ENCODE measurements around the gene GPR4.

Gene GPR4

GRCh38 chr19:45587873-45588272 is 14.1 kb downstream of the GPR4 start:
- H3K4me1 Mint-ChIP-seq (ENCODE audit: low read depth): peaks cover 17% of the 10 kb centered on the region
- DNase-seq (ENCODE audit: low spot score): no peak
- H3K4me3 Mint-ChIP-seq: no peak overlapping the region
- H3K9me3 Mint-ChIP-seq: no peaks in the 10 kb centered on the region
- H3K36me3 Mint-ChIP-seq (ENCODE audit: low read depth): peaks cover 5% of the 10 kb centered on the region
- peaks cover 12% of the 10 kb centered on the region for H3K27me3 Mint-ChIP-seq (ENCODE audit: low read depth)
- no peak overlapping the region for H3K27ac Mint-ChIP-seq

- peaks cover 5% of the 10 kb centered on the region for H3K27me3 Mint-ChIP-seq (ENCODE audit: low read depth)
- H3K4me3 Mint-ChIP-seq: peak overlapping the region; percentile 94
- H3K9me3 Mint-ChIP-seq: no peaks in the 10 kb centered on the region
- peaks cover 10% of the 10 kb centered on the region for H3K36me3 Mint-ChIP-seq (ENCODE audit: low read depth)
- no peak for DNase-seq (ENCODE audit: low spot score)
- H3K27ac Mint-ChIP-seq: peak overlapping the region; percentile 99
- H3K4me1 Mint-ChIP-seq (ENCODE audit: low read depth): peaks cover 14% of the 10 kb centered on the region
These were observed 16.8 kb downstream of the GPR4 start for GRCh38 chr19:45585158-45585577.

GRCh38 chr19:45584332-45585157 is 17.5 kb downstream of the GPR4 start, which contains the start of gene OPA3:
Gene OPA3, minus strand, starts transcription at chr19:45584802. Its CDS starts 38 bp downstream, at chr19:45584764.
- H3K27ac Mint-ChIP-seq: peak within 1 kb of the TSS; percentile 99
- H3K9me3 Mint-ChIP-seq: no peaks in the 10 kb centered on the region
- H3K4me3 Mint-ChIP-seq: peak within 1 kb of the TSS; percentile 94
- H3K4me1 Mint-ChIP-seq (ENCODE audit: low read depth): peaks cover 14% of the 10 kb centered on the region
- peaks cover 1% of the 10 kb centered on the region for H3K27me3 Mint-ChIP-seq (ENCODE audit: low read depth)
- H3K36me3 Mint-ChIP-seq (ENCODE audit: low read depth): peaks cover 10% of the 10 kb centered on the region
- DNase-seq (ENCODE audit: low spot score): peak; percentile 99

- H3K4me3 Mint-ChIP-seq: no peak overlapping the region
- H3K36me3 Mint-ChIP-seq (ENCODE audit: low read depth): peaks cover 10% of the 10 kb centered on the region
These were observed 20.4 kb downstream of the GPR4 start for GRCh38 chr19:45581576-45581975.

GRCh38 chr19:45578861-45579260 is 23.2 kb downstream of the GPR4 start:
- no peak overlapping the region for H3K27ac Mint-ChIP-seq

More at GRCh38 chr19:45581576-45581975, 20.4 kb downstream of the GPR4 start:
- H3K27ac Mint-ChIP-seq: no peak overlapping the region
- no peak for DNase-seq (ENCODE audit: low spot score)
- peaks cover 21% of the 10 kb centered on the region for H3K4me1 Mint-ChIP-seq (ENCODE audit: low read depth)
- no peaks in the 10 kb centered on the region for H3K9me3 Mint-ChIP-seq
- H3K27me3 Mint-ChIP-seq (ENCODE audit: low read depth): no peaks in the 10 kb centered on the region

GRCh38 chr19:45577111-45577905 is 24.7 kb downstream of the GPR4 start:
- Mint-ChIP-seq H3K4me3 (no peak overlapping the region), H3K4me1 (ENCODE audit: low read depth) (peaks cover 7% of the 10 kb centered on the region), H3K27ac (no peak overlapping the region), H3K27me3 (ENCODE audit: low read depth) (no peaks in the 10 kb centered on the region), H3K36me3 (ENCODE audit: low read depth) (peaks cover 3% of the 10 kb centered on the region), H3K9me3 (no peaks in the 10 kb centered on the region)
- no peak for DNase-seq (ENCODE audit: low spot score)

More at GRCh38 chr19:45578861-45579260, 23.2 kb downstream of the GPR4 start:
- H3K36me3 Mint-ChIP-seq (ENCODE audit: low read depth): peaks cover 6% of the 10 kb centered on the region
- peaks cover 13% of the 10 kb centered on the region for H3K4me1 Mint-ChIP-seq (ENCODE audit: low read depth)
- no peak overlapping the region for H3K4me3 Mint-ChIP-seq
- H3K9me3 Mint-ChIP-seq: no peaks in the 10 kb centered on the region
- H3K27me3 Mint-ChIP-seq (ENCODE audit: low read depth): no peaks in the 10 kb centered on the region
- no peak for DNase-seq (ENCODE audit: low spot score)

GRCh38 chr19:45576682-45577081 is 25.3 kb downstream of the GPR4 start:
- H3K4me1 Mint-ChIP-seq (ENCODE audit: low read depth): peaks cover 6% of the 10 kb centered on the region
- H3K4me3 Mint-ChIP-seq: no peak overlapping the region
- no peaks in the 10 kb centered on the region for H3K27me3 Mint-ChIP-seq (ENCODE audit: low read depth)
- DNase-seq (ENCODE audit: low spot score): no peak
- H3K36me3 Mint-ChIP-seq (ENCODE audit: low read depth): peaks cover 2% of the 10 kb centered on the region
- no peak overlapping the region for H3K27ac Mint-ChIP-seq
- H3K9me3 Mint-ChIP-seq: no peaks in the 10 kb centered on the region

- no peak overlapping the region for H3K27ac Mint-ChIP-seq
- H3K4me1 Mint-ChIP-seq (ENCODE audit: low read depth): peaks cover 6% of the 10 kb centered on the region
- H3K36me3 Mint-ChIP-seq (ENCODE audit: low read depth): no peaks in the 10 kb centered on the region
- H3K4me3 Mint-ChIP-seq: no peak overlapping the region
- H3K9me3 Mint-ChIP-seq: no peaks in the 10 kb centered on the region
- H3K27me3 Mint-ChIP-seq (ENCODE audit: low read depth): no peaks in the 10 kb centered on the region
- no peak for DNase-seq (ENCODE audit: low spot score)
These were observed 26.8 kb downstream of the GPR4 start for GRCh38 chr19:45575216-45575615.

- no peak overlapping the region for H3K27ac Mint-ChIP-seq
- no peaks in the 10 kb centered on the region for H3K27me3 Mint-ChIP-seq (ENCODE audit: low read depth)
- no peak for DNase-seq (ENCODE audit: low spot score)
- H3K9me3 Mint-ChIP-seq: no peaks in the 10 kb centered on the region
- peaks cover 13% of the 10 kb centered on the region for H3K4me1 Mint-ChIP-seq (ENCODE audit: low read depth)
- no peaks in the 10 kb centered on the region for H3K36me3 Mint-ChIP-seq (ENCODE audit: low read depth)
- H3K4me3 Mint-ChIP-seq: no peak overlapping the region
These were observed 27.5 kb downstream of the GPR4 start for GRCh38 chr19:45574526-45574925.

- peaks cover 6% of the 10 kb centered on the region for H3K4me1 Mint-ChIP-seq (ENCODE audit: low read depth)
- DNase-seq (ENCODE audit: low spot score): no peak
These were observed 30.4 kb downstream of the GPR4 start for GRCh38 chr19:45571457-45572220.

GRCh38 chr19:45569619-45570421 is 32.2 kb downstream of the GPR4 start:
- Mint-ChIP-seq H3K4me1 (ENCODE audit: low read depth) (peaks cover 6% of the 10 kb centered on the region), H3K27me3 (ENCODE audit: low read depth) (no peaks in the 10 kb centered on the region), H3K36me3 (ENCODE audit: low read depth) (no peaks in the 10 kb centered on the region), H3K27ac (no peak overlapping the region), H3K9me3 (no peaks in the 10 kb centered on the region), H3K4me3 (no peak overlapping the region)
- peak; percentile 47 for DNase-seq (ENCODE audit: low spot score)

More at GRCh38 chr19:45571457-45572220, 30.4 kb downstream of the GPR4 start:
- Mint-ChIP-seq H3K9me3 (no peaks in the 10 kb centered on the region), H3K27me3 (ENCODE audit: low read depth) (no peaks in the 10 kb centered on the region), H3K27ac (no peak overlapping the region), H3K4me3 (no peak overlapping the region), H3K36me3 (ENCODE audit: low read depth) (no peaks in the 10 kb centered on the region)

GRCh38 chr19:45568732-45569131 is 33.3 kb downstream of the GPR4 start:
- peaks cover 6% of the 10 kb centered on the region for H3K4me1 Mint-ChIP-seq (ENCODE audit: low read depth)
- DNase-seq (ENCODE audit: low spot score): no peak
- no peak overlapping the region for H3K4me3 Mint-ChIP-seq
- H3K9me3 Mint-ChIP-seq: no peaks in the 10 kb centered on the region
- H3K27me3 Mint-ChIP-seq (ENCODE audit: low read depth): no peaks in the 10 kb centered on the region
- no peaks in the 10 kb centered on the region for H3K36me3 Mint-ChIP-seq (ENCODE audit: low read depth)
- H3K27ac Mint-ChIP-seq: no peak overlapping the region

GRCh38 chr19:45567609-45568008 is 34.4 kb downstream of the GPR4 start:
- H3K4me1 Mint-ChIP-seq (ENCODE audit: low read depth): peaks cover 10% of the 10 kb centered on the region
- no peaks in the 10 kb centered on the region for H3K9me3 Mint-ChIP-seq
- no peak overlapping the region for H3K27ac Mint-ChIP-seq
- no peak for DNase-seq (ENCODE audit: low spot score)
- no peaks in the 10 kb centered on the region for H3K27me3 Mint-ChIP-seq (ENCODE audit: low read depth)
- H3K36me3 Mint-ChIP-seq (ENCODE audit: low read depth): no peaks in the 10 kb centered on the region
- no peak overlapping the region for H3K4me3 Mint-ChIP-seq

All from T-helper 2 cell treated with Interferon-gamma antibody and Interleukin-4, amounts not matched to agents 5 μg/mL and 100 μg/mL, for 36 hours (primary cell).